HG02798 (cell line): ENCODE results near the gene TPR.

Experiments
- ATAC-seq: cut with Tn5 transposase; IDR thresholded peaks from one replicate; pipeline ENCODE4 v1.9.1; 2021; ENCODE audit warnings: mild to moderate bottlenecking; ENCODE audit not compliant: unreplicated experiment, poor library complexity

TPR gene

GRCh38 chr1:186330758-186331157, 44.3 kb downstream of the TPR start:
- ATAC-seq = no peak

- ATAC-seq = no peak
Observed at GRCh38 chr1:186327331-186327730, 47.7 kb downstream of the TPR start.

GRCh38 chr1:186326009-186326408, 49.0 kb downstream of the TPR start:
- no peak for ATAC-seq

GRCh38 chr1:186325239-186325638, 49.8 kb downstream of the TPR start:
- ATAC-seq = no peak

- ATAC-seq = no peak
Observed at GRCh38 chr1:186323865-186324264, 51.2 kb downstream of the TPR start.

- no peak for ATAC-seq
Observed at GRCh38 chr1:186315570-186315969, 59.5 kb downstream of the TPR start.

- ATAC-seq = no peak
Observed at GRCh38 chr1:186311375-186312051, 63.5 kb downstream of the TPR start.

- ATAC-seq = no peak
Observed at GRCh38 chr1:186310307-186310706, 64.7 kb downstream of the TPR start.

GRCh38 chr1:186308264-186309060, 66.6 kb downstream of the TPR start:
- no peak for ATAC-seq

GRCh38 chr1:186307445-186307844, 67.6 kb downstream of the TPR start:
- ATAC-seq = no peak

- ATAC-seq = no peak
Observed at GRCh38 chr1:186306533-186306932, 68.5 kb downstream of the TPR start.

GRCh38 chr1:186304982-186305949, 69.8 kb downstream of the TPR start:
- peak; percentile 64 for ATAC-seq

GRCh38 chr1:186303911-186304310, 71.1 kb downstream of the TPR start:
- no peak for ATAC-seq

- no peak for ATAC-seq
Observed at GRCh38 chr1:186302381-186302920, 72.6 kb downstream of the TPR start.

- no peak for ATAC-seq
Observed at GRCh38 chr1:186301448-186301847, 73.6 kb downstream of the TPR start.

- ATAC-seq = no peak
Observed at GRCh38 chr1:186300056-186300455, 75.0 kb downstream of the TPR start.

- ATAC-seq = no peak
Observed at GRCh38 chr1:186299570-186299969, 75.5 kb downstream of the TPR start.

- no peak for ATAC-seq
Observed at GRCh38 chr1:186298851-186299250, 76.2 kb downstream of the TPR start.

GRCh38 chr1:186297439-186298045, 77.5 kb downstream of the TPR start:
- ATAC-seq = no peak

GRCh38 chr1:186295980-186296379, 79.1 kb downstream of the TPR start, which contains the start of gene PRG4:
PRG4 (plus strand) TSS chr1:186296279.
- ATAC-seq = no peak
